ENCODE measurements around the gene SORCS3. TPM values are rescaled to one million over a fixed set of nuclear protein-coding genes. Genes with fewer than 3 reads are reported as not detected.

SORCS3 gene
- total RNA-seq, 1 experiment from 2014 or later, result 0.04 TPM

DNA sequence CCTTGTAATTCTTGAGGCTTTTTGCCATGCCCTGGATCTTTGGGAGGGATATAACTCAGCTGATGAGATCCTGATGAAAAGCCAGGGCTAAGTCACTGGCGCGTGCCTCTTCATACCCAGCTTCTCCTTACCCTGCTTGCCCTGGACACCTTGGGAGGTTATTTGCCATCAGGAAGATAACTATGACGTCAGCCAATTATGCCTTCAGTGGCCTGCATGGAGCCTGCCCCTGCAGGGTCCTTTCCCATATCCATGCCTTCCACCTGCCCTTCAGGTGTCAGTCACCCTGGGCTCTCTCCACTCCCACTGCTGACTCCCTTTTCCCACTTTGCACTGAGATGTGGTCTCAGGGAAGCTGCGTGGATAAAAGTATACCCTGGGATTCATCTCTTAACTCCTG is 520.1 kb downstream of the SORCS3 start:
- Mint-ChIP-seq H3K27ac (no peak overlapping the region; a peak in 2 of 7 replicates), H3K27me3 (ENCODE audit: low read depth) (no peaks in the 10 kb centered on the region; the same call in 1 of the 2 replicates), H3K9me3 (no peaks in the 10 kb centered on the region), H3K36me3 (ENCODE audit: insufficient read depth in 1 of 3, low read depth in 3 of 3) (no peaks in the 10 kb centered on the region), H3K4me1 (peaks cover 4 to 7% of the 10 kb centered on the region in 2 experiments), H3K4me3 (no peak overlapping the region)
- Histone ChIP-seq H3K79me1 (ENCODE audit: insufficient read depth, low read depth, low read length, poor library complexity, severe bottlenecking) (no peaks in the 10 kb centered on the region), H3K27ac (ENCODE audit: insufficient read length, low read depth, low read length) (no peak overlapping the region), H4K91ac (ENCODE audit: insufficient read length, low read depth, low read length) (no peak overlapping the region), H3K23me2 (ENCODE audit: insufficient read length, low read depth, low read length, poor library complexity, severe bottlenecking) (no peaks in the 10 kb centered on the region), H3K4ac (ENCODE audit: low read depth, low read length) (no peak overlapping the region), H4K8ac (replicated peaks; ENCODE audit: insufficient read length, low read depth, low read length) (no peak overlapping the region), H4K5ac (ENCODE audit: insufficient read length, low read depth, low read length) (no peak overlapping the region), H3K9ac (ENCODE audit: extremely low read depth, insufficient read length, low read length) (no peak overlapping the region), H2AFZ (ENCODE audit: low read length) (no peak overlapping the region), H3K56ac (ENCODE audit: insufficient read length, low read depth, low read length) (no peak overlapping the region), H3T11ph (ENCODE audit: low read length) (no peak overlapping the region), H3K14ac (ENCODE audit: insufficient read depth, low read length) (no peak overlapping the region), H3K9me3 (ENCODE audit: control insufficient read depth, low read depth, low read length) (no peaks in the 10 kb centered on the region), H2BK20ac (ENCODE audit: low read depth, low read length, poor library complexity, severe bottlenecking) (no peak overlapping the region), H2BK5ac (ENCODE audit: insufficient read length, low read length) (no peak overlapping the region), H3K79me2 (ENCODE audit: insufficient read depth, low read length) (no peaks in the 10 kb centered on the region), H2BK12ac (ENCODE audit: insufficient read length, low read depth, low read length) (no peak overlapping the region), H3K18ac (ENCODE audit: insufficient read length, low read depth, low read length) (no peak overlapping the region), H3K4me2 (ENCODE audit: insufficient read depth, insufficient read length, low read length) (no peak overlapping the region), H2BK15ac (ENCODE audit: low read depth, low read length) (no peak overlapping the region), H4K20me1 (ENCODE audit: control insufficient read depth, insufficient read depth, insufficient read length) (no peaks in the 10 kb centered on the region), H3K23ac (ENCODE audit: insufficient read length, low read depth, low read length) (no peak overlapping the region), H2BK120ac (ENCODE audit: low read depth, low read length, poor library complexity, severe bottlenecking) (no peak overlapping the region), H3K27me3 (ENCODE audit: insufficient read depth, low read length) (no peaks in the 10 kb centered on the region), H2AK5ac (ENCODE audit: insufficient read length, low read length) (no peak overlapping the region), H3K4me1 (ENCODE audit: insufficient read depth, low read length) (0 out of 2 replicates have a peak, but pooled peaks cover 2% of the 10 kb centered on the region)
- no peak for TF ChIP-seq CTCF (conservative IDR thresholded peaks at IDR 0.05)
- no CpG with 5 or more reads among the region's 4 CpGs for WGBS (ENCODE audit: extremely low coverage, insufficient read length, low lambda C conversion rate)
- DNase-seq, result no peak

Data from H9 (cell line).